ENCODE measurements around the gene ACOT9. TPM values are rescaled to one million over a fixed set of nuclear protein-coding genes. Genes with fewer than 3 reads are reported as not detected.

Gene ACOT9
- total and polyA plus RNA-seq, 10 of the 15 experiments (the other 5 are each of a cell fraction or from before 2014, with no cell fraction given): 17.4 to 42.5 (median 23.3) TPM

DNA sequence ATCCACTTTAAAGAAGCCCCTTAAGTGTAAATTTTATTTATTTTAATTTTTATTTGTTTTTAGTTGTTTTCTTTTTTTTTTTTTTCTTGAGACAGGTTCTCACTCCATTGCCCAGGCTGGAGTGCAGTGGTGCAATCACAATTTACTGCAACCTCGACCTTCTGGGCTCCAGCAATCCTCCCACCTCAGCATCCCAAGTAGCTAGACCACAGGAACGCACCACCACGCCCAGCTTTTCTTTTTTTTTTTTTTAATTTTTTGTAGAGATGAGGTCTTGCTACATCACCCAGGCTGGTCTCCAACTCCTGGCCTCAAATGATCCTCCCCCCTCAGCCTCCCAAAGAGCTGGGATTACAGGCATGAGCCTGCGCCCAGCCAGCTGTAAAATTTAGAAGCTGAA is 45.9 kb upstream of the ACOT9 start:
- WGBS (ENCODE audit: insufficient coverage, insufficient replicate concordance, low lambda C conversion rate, missing lambda C conversion rate): 48% methylated on average over 4 of the region's 4 CpGs

More for the DNA sequence above, 45.9 kb upstream of the ACOT9 start:
- H3K36me3 ChIP-seq (ENCODE audit: control insufficient read depth in 2 of 2, insufficient read depth in 2 of 2, low read length in 1 of 2): no peaks in the 10 kb centered on the region
- peaks cover 3% of the 10 kb centered on the region for H3K79me2 ChIP-seq (ENCODE audit: control insufficient read depth, insufficient read depth, low read length)
- BruUV-seq (replicated peaks): no TSS peak
- POLR2A ChIA-PET: no interaction called here
- no peaks in the 10 kb centered on the region for H4K20me1 ChIP-seq (ENCODE audit: control insufficient read depth, insufficient read depth)
- H3K4me3 ChIP-seq: no peak overlapping the region
- H3K9ac ChIP-seq (ENCODE audit: control insufficient read depth, insufficient read depth, low read length): no peak overlapping the region
- H3K4me1 ChIP-seq (ENCODE audit: control insufficient read depth, insufficient read depth, low read length): no peaks in the 10 kb centered on the region
- H3K4me2 ChIP-seq (ENCODE audit: control insufficient read depth, insufficient read depth): no peak overlapping the region
- no peak overlapping the region for H3K27ac ChIP-seq (ENCODE audit: control insufficient read depth, insufficient read depth)
- ATAC-seq (no peak), FAIRE-seq (no peak), DNase-seq (ENCODE audit: low read depth, low spot score) (no peak)
- no peaks in the 10 kb centered on the region for H3K27me3 ChIP-seq (replicated peaks in 1 of 2; ENCODE audit: control insufficient read depth in 2 of 2, insufficient read depth in 2 of 2, low read length in 1 of 2)
- SMC1A ChIA-PET (ENCODE audit: uncharacterized antibody, unreplicated experiment): interaction anchor here (1.4 to 2.4 kb wide), 2 partner anchors 46 to 113 kb away, joined by 3 to 9 read pairs; partner anchors contain the start of gene ACOT9
- intact Hi-C loops (cut with micrococcal nuclease; ENCODE audit: unreplicated experiment): loop anchor here (10.0 kb wide), 1 partner anchor 266 kb away; the partner anchor contains the start of gene EIF2S3
- no peaks in the 10 kb centered on the region for H3K9me3 ChIP-seq (replicated peaks; ENCODE audit: control insufficient read depth, insufficient read depth, low read length)
- TF ChIP-seq KLF5 (IDR thresholded peaks at IDR 0.05; ENCODE audit: partially characterized antibody): no peak
- no peak for TF ChIP-seq POLR2AphosphoS2 (IDR thresholded peaks at IDR 0.05; ENCODE audit: low read depth, low read length)
- TF ChIP-seq, protein P1, sequence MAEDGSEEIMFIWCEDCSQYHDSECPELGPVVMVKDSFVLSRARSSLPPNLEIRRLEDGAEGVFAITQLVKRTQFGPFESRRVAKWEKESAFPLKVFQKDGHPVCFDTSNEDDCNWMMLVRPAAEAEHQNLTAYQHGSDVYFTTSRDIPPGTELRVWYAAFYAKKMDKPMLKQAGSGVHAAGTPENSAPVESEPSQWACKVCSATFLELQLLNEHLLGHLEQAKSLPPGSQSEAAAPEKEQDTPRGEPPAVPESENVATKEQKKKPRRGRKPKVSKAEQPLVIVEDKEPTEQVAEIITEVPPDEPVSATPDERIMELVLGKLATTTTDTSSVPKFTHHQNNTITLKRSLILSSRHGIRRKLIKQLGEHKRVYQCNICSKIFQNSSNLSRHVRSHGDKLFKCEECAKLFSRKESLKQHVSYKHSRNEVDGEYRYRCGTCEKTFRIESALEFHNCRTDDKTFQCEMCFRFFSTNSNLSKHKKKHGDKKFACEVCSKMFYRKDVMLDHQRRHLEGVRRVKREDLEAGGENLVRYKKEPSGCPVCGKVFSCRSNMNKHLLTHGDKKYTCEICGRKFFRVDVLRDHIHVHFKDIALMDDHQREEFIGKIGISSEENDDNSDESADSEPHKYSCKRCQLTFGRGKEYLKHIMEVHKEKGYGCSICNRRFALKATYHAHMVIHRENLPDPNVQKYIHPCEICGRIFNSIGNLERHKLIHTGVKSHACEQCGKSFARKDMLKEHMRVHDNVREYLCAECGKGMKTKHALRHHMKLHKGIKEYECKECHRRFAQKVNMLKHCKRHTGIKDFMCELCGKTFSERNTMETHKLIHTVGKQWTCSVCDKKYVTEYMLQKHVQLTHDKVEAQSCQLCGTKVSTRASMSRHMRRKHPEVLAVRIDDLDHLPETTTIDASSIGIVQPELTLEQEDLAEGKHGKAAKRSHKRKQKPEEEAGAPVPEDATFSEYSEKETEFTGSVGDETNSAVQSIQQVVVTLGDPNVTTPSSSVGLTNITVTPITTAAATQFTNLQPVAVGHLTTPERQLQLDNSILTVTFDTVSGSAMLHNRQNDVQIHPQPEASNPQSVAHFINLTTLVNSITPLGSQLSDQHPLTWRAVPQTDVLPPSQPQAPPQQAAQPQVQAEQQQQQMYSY (CRISPR knock-in tag; IDR thresholded peaks at IDR 0.05): no peak
- TF ChIP-seq EED (IDR thresholded peaks at IDR 0.05; ENCODE audit: low read depth): no peak
- TF ChIP-seq E4F1 (IDR thresholded peaks at IDR 0.05; ENCODE audit: borderline replicate concordance, partially characterized antibody): no peak
- no peak for TF ChIP-seq ZSCAN29 (IDR thresholded peaks at IDR 0.05)
- in situ Hi-C loops (cut with MboI): no loop called here
- no peak overlapping the region for H2AFZ ChIP-seq (ENCODE audit: control insufficient read depth, low read depth, low read length)
- RAD21 ChIA-PET (ENCODE audit: unreplicated experiment): interaction anchor here (2.6 kb wide), 1 partner anchor 113 kb away, joined by 9 read pairs; no protein-coding TSS in a partner anchor
- CTCF ChIA-PET: interaction anchor here (2.3 kb wide), 1 partner anchor 113 kb away, joined by 11 read pairs; no protein-coding TSS in a partner anchor

Data from GM12878 (cell line).